Measurements from ENCODE around the gene ESD.
"Not testable (repeated sequence)": the region's sequence is repeated elsewhere in the genome, so short reads cannot be mapped to it uniquely, and the experiment has no call there.

Gene ESD

GRCh38 chr13:46778890-46779289 lies 18.1 kb downstream of the ESD start:
- H3K27me3 Mint-ChIP-seq: no peaks in the 10 kb centered on the region
- DNase-seq (ENCODE audit: low spot score in 2 of 2) (no peak), ATAC-seq (replicated peaks; ENCODE audit: extremely low read depth, poor library complexity, severe bottlenecking) (no peak)
- peaks cover 8% of the 10 kb centered on the region for H3K4me1 Mint-ChIP-seq
- H3K36me3 Mint-ChIP-seq (ENCODE audit: insufficient read depth): peaks cover 46% of the 10 kb centered on the region
- H3K9me3 Mint-ChIP-seq: no peaks in the 10 kb centered on the region
- no peak overlapping the region for H3K27ac Mint-ChIP-seq (ENCODE audit: low read depth)
- H3K4me3 Mint-ChIP-seq: no peak overlapping the region

- Mint-ChIP-seq H3K27me3 (no peaks in the 10 kb centered on the region), H3K27ac (ENCODE audit: low read depth) (peak overlapping the region; percentile 77), H3K9me3 (no peaks in the 10 kb centered on the region), H3K4me3 (no peak overlapping the region), H3K4me1 (peaks cover 6% of the 10 kb centered on the region), H3K36me3 (ENCODE audit: insufficient read depth) (peaks cover 50% of the 10 kb centered on the region)
- no peak for ATAC-seq (replicated peaks; ENCODE audit: extremely low read depth, poor library complexity, severe bottlenecking)
- no peak for DNase-seq (ENCODE audit: low spot score in 2 of 2)
Observed at GRCh38 chr13:46778095-46778494, 18.9 kb downstream of the ESD start.

GRCh38 chr13:46775385-46776107 lies 21.4 kb downstream of the ESD start:
- ATAC-seq (replicated peaks; ENCODE audit: extremely low read depth, poor library complexity, severe bottlenecking): no peak
- peaks cover 47% of the 10 kb centered on the region for H3K36me3 Mint-ChIP-seq (ENCODE audit: insufficient read depth)
- no peak for DNase-seq (ENCODE audit: low spot score in 2 of 2)
- H3K4me3 Mint-ChIP-seq: no peak overlapping the region
- H3K27me3 Mint-ChIP-seq: no peaks in the 10 kb centered on the region
- H3K27ac Mint-ChIP-seq (ENCODE audit: low read depth): no peak overlapping the region
- no peaks in the 10 kb centered on the region for H3K9me3 Mint-ChIP-seq
- H3K4me1 Mint-ChIP-seq: no peaks in the 10 kb centered on the region

- peaks cover 44% of the 10 kb centered on the region for H3K36me3 Mint-ChIP-seq (ENCODE audit: insufficient read depth)
- H3K27ac Mint-ChIP-seq (ENCODE audit: low read depth): no peak overlapping the region
- H3K27me3 Mint-ChIP-seq: no peaks in the 10 kb centered on the region
- no peaks in the 10 kb centered on the region for H3K9me3 Mint-ChIP-seq
- no peak overlapping the region for H3K4me3 Mint-ChIP-seq
- ATAC-seq (replicated peaks; ENCODE audit: extremely low read depth, poor library complexity, severe bottlenecking) (no peak), DNase-seq (ENCODE audit: low spot score in 2 of 2) (no peak)
- no peaks in the 10 kb centered on the region for H3K4me1 Mint-ChIP-seq
Observed at GRCh38 chr13:46773541-46773940, 23.4 kb downstream of the ESD start.

GRCh38 chr13:46771693-46772092 lies 25.3 kb downstream of the ESD start:
- H3K9me3 Mint-ChIP-seq: no peaks in the 10 kb centered on the region
- H3K36me3 Mint-ChIP-seq (ENCODE audit: insufficient read depth): peaks cover 34% of the 10 kb centered on the region
- H3K27me3 Mint-ChIP-seq: no peaks in the 10 kb centered on the region
- no peak for ATAC-seq (replicated peaks; ENCODE audit: extremely low read depth, poor library complexity, severe bottlenecking)
- H3K27ac Mint-ChIP-seq (ENCODE audit: low read depth): no peak overlapping the region
- no peak for DNase-seq (ENCODE audit: low spot score in 2 of 2)
- no peaks in the 10 kb centered on the region for H3K4me1 Mint-ChIP-seq
- H3K4me3 Mint-ChIP-seq: no peak overlapping the region

GRCh38 chr13:46769925-46770324 lies 27.0 kb downstream of the ESD start:
- H3K27me3 Mint-ChIP-seq; ATAC-seq (replicated peaks; ENCODE audit: extremely low read depth, poor library complexity, severe bottlenecking); H3K4me1 Mint-ChIP-seq; H3K4me3 Mint-ChIP-seq; DNase-seq (ENCODE audit: low spot score in 2 of 2); H3K9me3 Mint-ChIP-seq; H3K27ac Mint-ChIP-seq (ENCODE audit: low read depth): not testable (repeated sequence)
- H3K36me3 Mint-ChIP-seq (ENCODE audit: insufficient read depth): peaks cover 23% of the 10 kb centered on the region

GRCh38 chr13:46761866-46762265 lies 35.1 kb downstream of the ESD start:
- peaks cover 32% of the 10 kb centered on the region for H3K27me3 Mint-ChIP-seq
- H3K4me1 Mint-ChIP-seq: peaks cover 5% of the 10 kb centered on the region
- ATAC-seq (replicated peaks; ENCODE audit: extremely low read depth, poor library complexity, severe bottlenecking) (no peak), DNase-seq (ENCODE audit: low spot score in 2 of 2) (no peak)
- no peak overlapping the region for H3K27ac Mint-ChIP-seq (ENCODE audit: low read depth)
- no peak overlapping the region for H3K4me3 Mint-ChIP-seq
- H3K9me3 Mint-ChIP-seq: no peaks in the 10 kb centered on the region
- H3K36me3 Mint-ChIP-seq (ENCODE audit: insufficient read depth): peaks cover 1% of the 10 kb centered on the region

- H3K27me3 Mint-ChIP-seq: peaks cover 32% of the 10 kb centered on the region
- peaks cover 1% of the 10 kb centered on the region for H3K36me3 Mint-ChIP-seq (ENCODE audit: insufficient read depth)
Observed at GRCh38 chr13:46761174-46761573, 35.8 kb downstream of the ESD start.

GRCh38 chr13:46759846-46760245 lies 37.1 kb downstream of the ESD start:
- H3K9me3 Mint-ChIP-seq: no peaks in the 10 kb centered on the region
- H3K27ac Mint-ChIP-seq (ENCODE audit: low read depth): no peak overlapping the region
- peaks cover 1% of the 10 kb centered on the region for H3K36me3 Mint-ChIP-seq (ENCODE audit: insufficient read depth)
- ATAC-seq (replicated peaks; ENCODE audit: extremely low read depth, poor library complexity, severe bottlenecking) (no peak), DNase-seq (ENCODE audit: low spot score in 2 of 2) (no peak)
- H3K27me3 Mint-ChIP-seq: peaks cover 32% of the 10 kb centered on the region
- H3K4me3 Mint-ChIP-seq: no peak overlapping the region
- peaks cover 5% of the 10 kb centered on the region for H3K4me1 Mint-ChIP-seq

More at GRCh38 chr13:46761174-46761573, 35.8 kb downstream of the ESD start:
- DNase-seq (ENCODE audit: low spot score in 2 of 2) (no peak), ATAC-seq (replicated peaks; ENCODE audit: extremely low read depth, poor library complexity, severe bottlenecking) (no peak)
- H3K9me3 Mint-ChIP-seq: no peaks in the 10 kb centered on the region
- H3K4me3 Mint-ChIP-seq: no peak overlapping the region
- no peak overlapping the region for H3K27ac Mint-ChIP-seq (ENCODE audit: low read depth)
- peaks cover 5% of the 10 kb centered on the region for H3K4me1 Mint-ChIP-seq

GRCh38 chr13:46757640-46758039 lies 39.3 kb downstream of the ESD start:
- no peak overlapping the region for H3K27ac Mint-ChIP-seq (ENCODE audit: low read depth)
- no peak for DNase-seq (ENCODE audit: low spot score in 2 of 2)
- H3K36me3 Mint-ChIP-seq (ENCODE audit: insufficient read depth): peaks cover 3% of the 10 kb centered on the region
- H3K4me1 Mint-ChIP-seq: peaks cover 25% of the 10 kb centered on the region
- no peak for ATAC-seq (replicated peaks; ENCODE audit: extremely low read depth, poor library complexity, severe bottlenecking)
- peaks cover 32% of the 10 kb centered on the region for H3K27me3 Mint-ChIP-seq
- no peak overlapping the region for H3K4me3 Mint-ChIP-seq
- no peaks in the 10 kb centered on the region for H3K9me3 Mint-ChIP-seq

GRCh38 chr13:46756977-46757376 lies 40.0 kb downstream of the ESD start:
- peaks cover 32% of the 10 kb centered on the region for H3K27me3 Mint-ChIP-seq
- no peak for ATAC-seq (replicated peaks; ENCODE audit: extremely low read depth, poor library complexity, severe bottlenecking)
- H3K4me1 Mint-ChIP-seq: peaks cover 31% of the 10 kb centered on the region
- H3K27ac Mint-ChIP-seq (ENCODE audit: low read depth): no peak overlapping the region
- peaks cover 3% of the 10 kb centered on the region for H3K36me3 Mint-ChIP-seq (ENCODE audit: insufficient read depth)
- H3K4me3 Mint-ChIP-seq: no peak overlapping the region
- H3K9me3 Mint-ChIP-seq: no peaks in the 10 kb centered on the region
- no peak for DNase-seq (ENCODE audit: low spot score in 2 of 2)

GRCh38 chr13:46755508-46755907 lies 41.5 kb downstream of the ESD start:
- not testable (repeated sequence) for H3K4me3 Mint-ChIP-seq; ATAC-seq (replicated peaks; ENCODE audit: extremely low read depth, poor library complexity, severe bottlenecking); H3K27ac Mint-ChIP-seq (ENCODE audit: low read depth); H3K9me3 Mint-ChIP-seq; DNase-seq (ENCODE audit: low spot score in 2 of 2); H3K36me3 Mint-ChIP-seq (ENCODE audit: insufficient read depth)
- H3K27me3 Mint-ChIP-seq: peaks cover 30% of the 10 kb centered on the region
- H3K4me1 Mint-ChIP-seq: peaks cover 40% of the 10 kb centered on the region

- Mint-ChIP-seq H3K4me3 (no peak overlapping the region), H3K27me3 (peaks cover 23% of the 10 kb centered on the region), H3K27ac (ENCODE audit: low read depth) (no peak overlapping the region), H3K36me3 (ENCODE audit: insufficient read depth) (peaks cover 8% of the 10 kb centered on the region), H3K9me3 (no peaks in the 10 kb centered on the region), H3K4me1 (peaks cover 45% of the 10 kb centered on the region)
- no peak for ATAC-seq (replicated peaks; ENCODE audit: extremely low read depth, poor library complexity, severe bottlenecking)
- no peak for DNase-seq (ENCODE audit: low spot score in 2 of 2)
Observed at GRCh38 chr13:46754812-46755211, 42.1 kb downstream of the ESD start.

Data from central memory CD8-positive, alpha-beta T cell (primary cell).